Natural killer cell (primary cell): ENCODE results near the gene HLA-B. TPM values are rescaled to one million over a fixed set of nuclear protein-coding genes. Genes with fewer than 3 reads are reported as not detected.

Experiments
- ATAC-seq, 3 donors: fragments of 150-1000 bp in 2 of 3; fragments of 200-7000 bp in 1 of 3; cut with Tn5 transposase; 1 replicate in 1 of 3; 2 replicates in 2 of 3; pipeline ENCODE4 v1.10.0; 2021; ENCODE audit warnings: mild to moderate bottlenecking in 2 of 3, moderate library complexity in 2 of 3
- DNase-seq, 2 donors: peaks; one replicate each; pipeline versions ENCODE4 v3.0.0 to v3.0.0-alpha.2; 2013 to 2021; ENCODE audit warnings: mixed read lengths in 1 of 2
- H3K27ac ChIP-seq: one replicate; pipeline ENCODE4 v1.5.1; 2013; ENCODE audit warnings: mild to moderate bottlenecking, low read length
- H3K27me3 ChIP-seq: one replicate; pipeline ENCODE4 v1.6.1; 2013; ENCODE audit warnings: low read length; ENCODE audit not compliant: control insufficient read depth, insufficient read depth
- H3K36me3 ChIP-seq: one replicate; pipeline ENCODE4 v1.6.1; 2013; ENCODE audit warnings: low read length; ENCODE audit not compliant: control insufficient read depth, insufficient read depth
- H3K4me1 ChIP-seq: one replicate; pipeline ENCODE4 v1.6.1; 2013; ENCODE audit warnings: low read length; ENCODE audit not compliant: control insufficient read depth, insufficient read depth
- H3K4me3 ChIP-seq: one replicate; pipeline ENCODE4 v1.5.1; 2013; ENCODE audit warnings: low read length
- H3K9me3 ChIP-seq: one replicate; pipeline ENCODE4 v1.6.1; 2013; ENCODE audit warnings: low read length; ENCODE audit not compliant: control insufficient read depth, insufficient read depth
- H3K27ac Mint-ChIP-seq, 2 donors: one replicate each; pipeline ENCODE4 v1.8.0; 2022; ENCODE audit warnings: mild to moderate bottlenecking in 2 of 2, mixed read lengths in 2 of 2, moderate library complexity in 1 of 2
- H3K27me3 Mint-ChIP-seq, 2 donors: one replicate each; pipeline ENCODE4 v1.8.0; 2022; ENCODE audit warnings: low read depth in 2 of 2, mixed read lengths in 2 of 2
- H3K36me3 Mint-ChIP-seq: one replicate; pipeline ENCODE4 v1.8.0; 2022; ENCODE audit warnings: mixed read lengths
- H3K4me1 Mint-ChIP-seq, 2 donors: one replicate each; pipeline ENCODE4 v1.8.0; 2022; ENCODE audit warnings: mixed read lengths in 2 of 2
- H3K4me3 Mint-ChIP-seq: one replicate; pipeline ENCODE4 v1.8.0; 2022; ENCODE audit warnings: mild to moderate bottlenecking, moderate library complexity, mixed read lengths
- H3K9me3 Mint-ChIP-seq, 2 donors: one replicate each; pipeline ENCODE4 v1.8.0; 2022; ENCODE audit warnings: mixed read lengths in 2 of 2
- whole genome bisulfite sequencing: methylation state at CpG from one replicate; pipeline ENCODE4 v1.1.7; 2013; ENCODE audit warnings: missing lambda C conversion rate; ENCODE audit not compliant: insufficient coverage; 5-methylcytosine and 5-hydroxymethylcytosine counted together
- intact Hi-C: fragments of 100-400 bp; cut with micrococcal nuclease; formaldehyde crosslinking; loops from one replicate; pipeline ENCODE4 v1.14.2; 2022
- total RNA-seq, 4 donors: library from RNA; stranded (reverse); fragments of 120-200 nt in 1 of 4; gene quantifications; one replicate each; pipeline versions ENCODE4 v1.2.3 to v1.2.4, GENCODE V29; 2013 to 2022
- TF ChIP-seq, protein P1 (sequence below): fragments of 200-600 bp; IDR thresholded peaks from one replicate; pipeline ENCODE4 v1.8.0; 2022; ENCODE audit warnings: antibody characterized with exemption

The HLA-B gene
- total RNA-seq, 3 donors from 2014 or later (not counting 1 experiment from before 2014, with no cell fraction given): 9,586 to 11,061 (median 11,048) TPM

DNA sequence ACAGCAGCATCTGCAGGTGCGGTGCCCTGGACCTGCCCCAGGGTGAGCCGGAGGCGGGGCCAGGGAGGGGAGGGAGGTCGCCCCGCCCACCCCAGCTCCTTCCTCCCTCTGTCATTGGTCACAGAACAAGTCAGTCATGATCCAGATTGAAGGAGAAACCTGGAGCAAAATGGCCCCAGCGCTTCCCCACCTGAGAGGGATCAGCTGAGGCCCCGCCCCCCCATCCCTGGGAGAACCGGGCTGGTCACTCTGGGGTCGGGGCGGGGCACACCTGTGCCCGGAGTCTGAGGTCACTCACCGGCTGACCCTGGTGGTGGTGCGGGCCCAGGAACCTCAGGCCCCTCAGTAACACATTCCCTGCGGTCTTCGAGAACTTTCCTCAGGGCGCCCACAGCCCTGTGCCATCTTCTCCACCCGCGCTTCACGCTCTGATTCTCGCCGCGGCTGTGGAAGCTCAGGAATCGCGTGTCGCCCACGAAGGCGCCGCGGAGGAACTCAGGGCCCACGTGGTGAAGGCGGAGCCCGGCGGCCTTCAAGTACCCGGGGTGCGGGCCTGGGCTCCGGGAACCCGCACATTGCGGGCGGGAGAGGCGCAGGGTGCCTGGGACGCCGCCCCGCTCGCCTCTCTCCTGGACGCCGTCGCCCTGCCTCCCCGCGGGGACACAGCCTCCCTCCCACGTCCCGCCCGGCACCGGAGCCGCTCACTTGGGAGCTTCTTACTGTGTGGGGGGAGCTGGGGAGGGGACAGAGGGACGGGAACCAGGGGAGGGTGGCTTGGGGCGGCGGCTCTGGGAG is 48.7 kb downstream of the HLA-B start:
- intact Hi-C loops: no loop called here
- TF ChIP-seq, protein P1, sequence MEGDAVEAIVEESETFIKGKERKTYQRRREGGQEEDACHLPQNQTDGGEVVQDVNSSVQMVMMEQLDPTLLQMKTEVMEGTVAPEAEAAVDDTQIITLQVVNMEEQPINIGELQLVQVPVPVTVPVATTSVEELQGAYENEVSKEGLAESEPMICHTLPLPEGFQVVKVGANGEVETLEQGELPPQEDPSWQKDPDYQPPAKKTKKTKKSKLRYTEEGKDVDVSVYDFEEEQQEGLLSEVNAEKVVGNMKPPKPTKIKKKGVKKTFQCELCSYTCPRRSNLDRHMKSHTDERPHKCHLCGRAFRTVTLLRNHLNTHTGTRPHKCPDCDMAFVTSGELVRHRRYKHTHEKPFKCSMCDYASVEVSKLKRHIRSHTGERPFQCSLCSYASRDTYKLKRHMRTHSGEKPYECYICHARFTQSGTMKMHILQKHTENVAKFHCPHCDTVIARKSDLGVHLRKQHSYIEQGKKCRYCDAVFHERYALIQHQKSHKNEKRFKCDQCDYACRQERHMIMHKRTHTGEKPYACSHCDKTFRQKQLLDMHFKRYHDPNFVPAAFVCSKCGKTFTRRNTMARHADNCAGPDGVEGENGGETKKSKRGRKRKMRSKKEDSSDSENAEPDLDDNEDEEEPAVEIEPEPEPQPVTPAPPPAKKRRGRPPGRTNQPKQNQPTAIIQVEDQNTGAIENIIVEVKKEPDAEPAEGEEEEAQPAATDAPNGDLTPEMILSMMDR: no peak
- Mint-ChIP-seq H3K9me3 (no peaks in the 10 kb centered on the region), H3K4me3 (peak overlapping the region; percentile 87), H3K27me3 (peaks cover 41 to 48% of the 10 kb centered on the region in 2 donors), H3K4me1 (peaks cover 0 to 5% of the 10 kb centered on the region in 2 donors), H3K27ac (peak overlapping the region in 1 of 2 donors; percentile 87), H3K36me3 (no peaks in the 10 kb centered on the region)
- H3K9me3 ChIP-seq: no peaks in the 10 kb centered on the region
- H3K27me3 ChIP-seq: peaks cover 2% of the 10 kb centered on the region
- H3K36me3 ChIP-seq: no peaks in the 10 kb centered on the region
- H3K4me3 ChIP-seq: peak overlapping the region; percentile 58
- peak; percentile 46 to 85 for DNase-seq
- H3K27ac ChIP-seq: no peak overlapping the region
- H3K4me1 ChIP-seq: peaks cover 14% of the 10 kb centered on the region
- WGBS: 4% methylated on average over 56 of the region's 57 CpGs
- peak; percentile 82 to 95 (median 94) for ATAC-seq

DNA sequence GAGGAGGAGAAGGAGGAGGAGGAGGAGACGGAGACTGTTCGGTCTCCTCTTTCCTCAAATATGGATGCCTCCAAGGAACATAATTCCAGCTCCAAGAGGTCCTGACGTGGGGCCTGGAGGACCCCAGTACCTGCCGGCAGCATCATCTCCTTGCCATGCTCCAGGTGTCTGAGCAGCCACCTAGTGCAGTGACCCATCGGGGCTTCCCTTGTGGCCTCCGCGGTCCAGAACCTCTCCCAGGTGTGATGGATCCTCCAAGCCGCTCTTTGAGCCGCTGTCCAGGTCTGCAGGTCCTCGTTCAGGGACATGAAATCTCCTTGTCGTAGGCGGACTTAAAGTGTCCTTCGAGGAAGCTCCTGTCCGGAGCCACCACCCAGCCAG is 49.3 kb downstream of the HLA-B start:
- Histone ChIP-seq H3K4me3 (peak overlapping the region; percentile 58), H3K27ac (no peak overlapping the region), H3K27me3 (peaks cover 2% of the 10 kb centered on the region), H3K36me3 (no peaks in the 10 kb centered on the region), H3K4me1 (peaks cover 14% of the 10 kb centered on the region), H3K9me3 (no peaks in the 10 kb centered on the region)
- Mint-ChIP-seq H3K36me3 (no peaks in the 10 kb centered on the region), H3K27me3 (peaks cover 44 to 49% of the 10 kb centered on the region in 2 donors), H3K4me1 (peaks cover 0 to 5% of the 10 kb centered on the region in 2 donors), H3K9me3 (no peaks in the 10 kb centered on the region), H3K27ac (no peak overlapping the region), H3K4me3 (no peak overlapping the region)
- WGBS: 59% methylated on average over 14 of the region's 14 CpGs
- TF ChIP-seq, protein P1: no peak
- intact Hi-C loops: no loop called here
- DNase-seq (no peak), ATAC-seq (no peak)

DNA sequence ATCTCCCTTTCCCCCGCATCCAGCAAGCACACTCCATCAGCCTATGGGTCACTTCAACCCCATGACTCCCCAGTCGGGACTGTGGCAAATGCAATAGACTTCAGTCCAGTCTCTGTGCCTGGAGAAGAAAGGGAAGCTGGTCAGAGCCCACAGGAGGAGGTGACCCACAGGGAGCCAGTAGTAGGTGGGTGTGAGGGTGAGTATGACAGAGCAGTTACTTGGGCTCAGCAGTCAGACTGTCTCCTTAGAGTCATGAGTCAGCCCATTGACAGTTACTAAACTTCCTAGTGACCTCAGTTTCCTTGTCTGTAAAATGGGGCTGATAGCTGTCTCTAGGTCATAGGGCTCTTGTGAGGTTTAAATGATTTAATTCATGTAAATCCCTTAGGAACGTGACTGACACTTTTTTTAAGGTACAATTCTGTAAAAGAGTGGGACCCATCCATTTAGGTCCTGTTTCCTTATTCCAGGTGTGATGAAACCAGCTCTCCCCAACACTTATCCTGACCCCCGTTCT is 51.2 kb downstream of the HLA-B start:
- Histone ChIP-seq H3K36me3 (no peaks in the 10 kb centered on the region), H3K9me3 (no peaks in the 10 kb centered on the region), H3K27me3 (peaks cover 2% of the 10 kb centered on the region), H3K4me3 (no peak overlapping the region), H3K4me1 (peaks cover 14% of the 10 kb centered on the region), H3K27ac (no peak overlapping the region)
- Mint-ChIP-seq H3K27ac (no peak overlapping the region), H3K4me1 (peaks cover 0 to 5% of the 10 kb centered on the region in 2 donors), H3K27me3 (peaks cover 50 to 52% of the 10 kb centered on the region in 2 donors), H3K9me3 (no peaks in the 10 kb centered on the region), H3K4me3 (no peak overlapping the region), H3K36me3 (no peaks in the 10 kb centered on the region)
- ATAC-seq (no peak), DNase-seq (no peak)
- TF ChIP-seq, protein P1: no peak
- intact Hi-C loops: no loop called here
- 93% methylated on average over 4 of the region's 4 CpGs for WGBS
